UCSD-AML1 (cell line): ENCODE data around the gene RNASET2.
"Not testable (repeated sequence)": the region's sequence is repeated elsewhere in the genome, so short reads cannot be mapped to it uniquely, and the experiment has no call there.

Source experiments
- DNase-seq: peaks from one replicate; lab custom pipeline; 2025; ENCODE audit not compliant: unreplicated experiment; lab: John Stamatoyannopoulos, UW

RNASET2 gene

GRCh38 chr6:166904101-166904746, 52.1 kb downstream of the RNASET2 start:
- DNase-seq: no peak

- no peak for DNase-seq
These were observed 52.9 kb downstream of the RNASET2 start for GRCh38 chr6:166903500-166903899.

GRCh38 chr6:166903027-166903426, 53.3 kb downstream of the RNASET2 start:
- DNase-seq: no peak

GRCh38 chr6:166902211-166902755, 54.1 kb downstream of the RNASET2 start:
- no peak for DNase-seq

GRCh38 chr6:166901626-166902025, 54.7 kb downstream of the RNASET2 start:
- no peak for DNase-seq

GRCh38 chr6:166900956-166901607, 55.3 kb downstream of the RNASET2 start:
- no peak for DNase-seq

- DNase-seq: no peak
These were observed 56.1 kb downstream of the RNASET2 start for GRCh38 chr6:166900130-166900708.

- DNase-seq: no peak
These were observed 57.4 kb downstream of the RNASET2 start for GRCh38 chr6:166898910-166899309.

GRCh38 chr6:166894614-166895013, 61.7 kb downstream of the RNASET2 start:
- DNase-seq: not testable (repeated sequence)

GRCh38 chr6:166892472-166892871, 63.9 kb downstream of the RNASET2 start:
- DNase-seq: not testable (repeated sequence)

GRCh38 chr6:166886773-166887172, 69.6 kb downstream of the RNASET2 start:
- DNase-seq: not testable (repeated sequence)

GRCh38 chr6:166884958-166885357, 71.4 kb downstream of the RNASET2 start:
- DNase-seq: not testable (repeated sequence)

GRCh38 chr6:166879594-166879993, 76.8 kb downstream of the RNASET2 start:
- DNase-seq: no peak
